ENCODE results near the gene ZNF439. TPM values are rescaled to one million over a fixed set of nuclear protein-coding genes. Genes with fewer than 3 reads are reported as not detected.
A peak's percentile ranks its signal among the peaks of the same experiment; 100 is the strongest.
"Not testable (repeated sequence)": the region's sequence is repeated elsewhere in the genome, so short reads cannot be mapped to it uniquely, and the experiment has no call there.

The ZNF439 gene
- total RNA-seq, 1 experiment from 2014 or later, result 16.5 TPM

DNA sequence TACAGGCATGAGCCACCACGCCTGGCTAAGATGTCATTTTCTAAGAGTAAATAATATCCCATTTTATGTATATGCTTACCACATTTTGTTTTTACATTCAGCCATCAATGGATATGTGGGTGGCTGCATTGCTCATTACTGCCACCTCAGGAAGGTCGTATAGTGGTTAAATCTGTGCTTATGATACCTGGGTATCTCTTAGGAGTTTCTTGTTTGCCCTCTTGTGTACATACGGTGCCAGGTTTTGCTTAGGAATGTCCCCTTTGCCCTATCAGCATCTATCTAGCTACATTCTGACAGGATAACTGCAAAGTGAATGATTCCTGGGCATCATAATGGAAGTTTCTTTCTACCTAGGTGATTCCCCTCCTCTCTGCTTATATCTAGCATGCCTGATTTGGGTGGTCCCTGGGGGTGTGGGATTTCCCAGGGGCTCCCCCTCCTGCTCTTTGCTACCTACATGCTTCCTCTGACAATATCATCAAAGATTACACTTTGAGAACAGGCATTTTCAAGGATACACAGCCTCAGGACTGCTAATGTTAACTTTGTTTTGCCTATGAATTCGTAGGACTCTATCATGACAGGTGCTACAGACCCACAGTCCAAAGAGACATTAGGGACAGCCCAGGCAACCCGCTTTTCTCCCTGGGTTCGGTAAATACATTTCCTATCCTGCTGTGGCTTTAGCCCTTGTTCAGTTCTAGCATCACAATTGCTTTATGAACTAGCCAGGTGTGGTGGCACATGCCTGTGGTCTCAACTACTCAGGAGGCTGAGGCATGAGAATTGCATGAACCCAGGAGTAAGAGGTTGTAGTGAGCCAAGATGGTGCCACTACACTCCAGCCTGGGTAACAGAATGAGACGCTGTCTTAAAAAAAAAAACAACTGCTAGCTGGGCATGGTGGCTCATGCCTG lies 19.3 kb upstream of the ZNF439 start:
- H3K4me1 ChIP-seq (ENCODE audit: low read length); H3K27me3 ChIP-seq (ENCODE audit: low read length); H3K9ac ChIP-seq (ENCODE audit: low read length); H4K20me1 ChIP-seq (ENCODE audit: insufficient read depth, low read depth, low read length); DNase-seq; H3K9me2 ChIP-seq (replicated peaks; ENCODE audit: insufficient read depth, low read length); H3K4me2 ChIP-seq (ENCODE audit: low read depth, low read length, poor library complexity, severe bottlenecking); H3K4me3 ChIP-seq (ENCODE audit: low read length); H3K27ac ChIP-seq (ENCODE audit: low read length); H2AFZ ChIP-seq (ENCODE audit: low read length): not testable (repeated sequence)
- H3K79me2 ChIP-seq (ENCODE audit: low read length), result peaks cover 18% of the 10 kb centered on the region; the same call in 1 of the 2 replicates
- H3K9me3 ChIP-seq (ENCODE audit: low read length), result peaks cover 26% of the 10 kb centered on the region
- H3K36me3 ChIP-seq (ENCODE audit: insufficient read depth, low read length), result peaks cover 41% of the 10 kb centered on the region

DNA sequence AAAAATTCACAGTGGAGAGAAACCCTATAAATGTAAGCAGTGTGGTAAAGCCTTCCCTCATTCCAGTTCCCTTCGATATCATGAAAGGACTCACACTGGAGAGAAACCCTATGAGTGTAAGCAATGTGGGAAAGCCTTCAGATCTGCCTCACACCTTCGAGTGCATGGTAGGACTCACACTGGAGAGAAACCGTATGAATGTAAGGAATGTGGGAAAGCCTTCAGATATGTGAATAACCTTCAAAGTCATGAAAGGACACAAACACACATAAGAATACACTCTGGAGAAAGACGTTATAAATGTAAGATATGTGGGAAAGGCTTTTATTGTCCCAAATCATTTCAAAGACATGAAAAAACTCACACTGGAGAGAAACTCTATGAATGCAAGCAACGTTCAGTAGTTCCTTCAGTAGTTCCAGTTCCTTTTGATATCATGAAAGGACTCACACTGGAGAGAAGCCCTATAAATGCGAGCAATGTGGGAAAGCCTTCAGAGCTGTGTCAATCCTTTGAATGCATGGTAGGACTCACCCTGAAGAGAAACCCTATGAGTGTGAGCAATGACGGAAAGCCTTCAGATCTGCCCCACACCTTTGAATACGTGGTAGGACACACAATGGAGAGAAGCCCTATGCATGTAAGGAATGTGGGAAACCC lies 16.1 kb upstream of the ZNF439 start:
- Histone ChIP-seq H3K9me2 (replicated peaks; ENCODE audit: insufficient read depth, low read length) (no peaks in the 10 kb centered on the region), H3K36me3 (ENCODE audit: insufficient read depth, low read length) (peaks cover 43% of the 10 kb centered on the region), H3K4me3 (ENCODE audit: low read length) (no peak overlapping the region), H3K9me3 (ENCODE audit: low read length) (peaks cover 21% of the 10 kb centered on the region), H4K20me1 (ENCODE audit: insufficient read depth, low read depth, low read length) (no peaks in the 10 kb centered on the region), H3K27ac (ENCODE audit: low read length) (no peak overlapping the region), H3K4me1 (ENCODE audit: low read length) (no peaks in the 10 kb centered on the region), H3K27me3 (ENCODE audit: low read length) (no peaks in the 10 kb centered on the region), H3K4me2 (ENCODE audit: low read depth, low read length, poor library complexity, severe bottlenecking) (no peak overlapping the region), H3K9ac (ENCODE audit: low read length) (no peak overlapping the region), H3K79me2 (ENCODE audit: low read length) (peaks cover 6% of the 10 kb centered on the region; the same call in 1 of the 2 replicates), H2AFZ (ENCODE audit: low read length) (no peak overlapping the region)
- no peak for DNase-seq

GRCh38 chr19:11833541-11833940 lies 15.0 kb upstream of the ZNF439 start:
- no peak for DNase-seq
- no peaks in the 10 kb centered on the region for H4K20me1 ChIP-seq (ENCODE audit: insufficient read depth, low read depth, low read length)
- H3K79me2 ChIP-seq (ENCODE audit: low read length), result no peaks in the 10 kb centered on the region

GRCh38 chr19:11835626-11836066 lies 12.9 kb upstream of the ZNF439 start:
- H3K9me3 ChIP-seq (ENCODE audit: low read length), result peaks cover 19% of the 10 kb centered on the region
- DNase-seq, result not testable (repeated sequence)

More at GRCh38 chr19:11833541-11833940, 15.0 kb upstream of the ZNF439 start:
- no peak overlapping the region for H3K9ac ChIP-seq (ENCODE audit: low read length)
- no peak overlapping the region for H3K27ac ChIP-seq (ENCODE audit: low read length)
- H2AFZ ChIP-seq (ENCODE audit: low read length), result no peak overlapping the region
- peaks cover 43% of the 10 kb centered on the region for H3K36me3 ChIP-seq (ENCODE audit: insufficient read depth, low read length)
- H3K4me3 ChIP-seq (ENCODE audit: low read length), result no peak overlapping the region
- peaks cover 19% of the 10 kb centered on the region for H3K9me3 ChIP-seq (ENCODE audit: low read length)
- no peaks in the 10 kb centered on the region for H3K27me3 ChIP-seq (ENCODE audit: low read length)
- no peaks in the 10 kb centered on the region for H3K9me2 ChIP-seq (replicated peaks; ENCODE audit: insufficient read depth, low read length)
- H3K4me1 ChIP-seq (ENCODE audit: low read length), result no peaks in the 10 kb centered on the region
- no peak overlapping the region for H3K4me2 ChIP-seq (ENCODE audit: low read depth, low read length, poor library complexity, severe bottlenecking)

DNA sequence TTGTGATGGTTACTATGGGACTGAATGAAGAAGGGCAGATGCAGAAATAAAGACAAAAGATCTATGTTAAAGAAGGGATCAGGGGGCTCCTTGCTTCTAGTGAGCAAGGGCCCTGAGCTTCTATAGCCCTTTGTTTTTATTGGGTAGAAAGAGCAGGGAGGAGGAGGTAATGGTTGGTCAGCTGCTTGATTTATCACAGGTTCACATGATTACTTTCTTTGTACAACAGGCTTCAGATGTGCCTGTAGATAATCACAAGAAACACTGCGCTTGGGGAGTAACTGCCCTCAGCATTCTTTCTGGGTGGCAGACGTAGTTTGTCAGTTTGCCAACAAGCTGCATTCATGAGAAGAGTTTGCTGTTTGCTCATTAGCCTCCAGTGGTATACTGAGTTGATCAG lies 4.8 kb upstream of the ZNF439 start:
- H3K9me3 ChIP-seq (ENCODE audit: low read length), result no peaks in the 10 kb centered on the region
- no peak overlapping the region for H3K27ac ChIP-seq (ENCODE audit: low read length)
- H2AFZ ChIP-seq (ENCODE audit: low read length), result no peak overlapping the region
- H3K27me3 ChIP-seq (ENCODE audit: low read length), result no peaks in the 10 kb centered on the region
- no peak overlapping the region for H3K4me3 ChIP-seq (ENCODE audit: low read length)
- H3K4me2 ChIP-seq (ENCODE audit: low read depth, low read length, poor library complexity, severe bottlenecking), result no peak overlapping the region
- peaks cover 7% of the 10 kb centered on the region for H3K4me1 ChIP-seq (ENCODE audit: low read length)
- H3K9ac ChIP-seq (ENCODE audit: low read length), result no peak overlapping the region
- peaks cover 2% of the 10 kb centered on the region; the same call in 1 of the 2 replicates for H3K79me2 ChIP-seq (ENCODE audit: low read length)
- H4K20me1 ChIP-seq (ENCODE audit: insufficient read depth, low read depth, low read length), result no peaks in the 10 kb centered on the region
- no peak for DNase-seq
- H3K36me3 ChIP-seq (ENCODE audit: insufficient read depth, low read length), result no peaks in the 10 kb centered on the region
- H3K9me2 ChIP-seq (replicated peaks; ENCODE audit: insufficient read depth, low read length), result no peaks in the 10 kb centered on the region

More at GRCh38 chr19:11835626-11836066, 12.9 kb upstream of the ZNF439 start:
- not testable (repeated sequence) for H4K20me1 ChIP-seq (ENCODE audit: insufficient read depth, low read depth, low read length); H3K4me1 ChIP-seq (ENCODE audit: low read length); H3K27me3 ChIP-seq (ENCODE audit: low read length); H3K4me3 ChIP-seq (ENCODE audit: low read length); H3K9ac ChIP-seq (ENCODE audit: low read length); H2AFZ ChIP-seq (ENCODE audit: low read length); H3K79me2 ChIP-seq (ENCODE audit: low read length); H3K9me2 ChIP-seq (replicated peaks; ENCODE audit: insufficient read depth, low read length); H3K27ac ChIP-seq (ENCODE audit: low read length); H3K4me2 ChIP-seq (ENCODE audit: low read depth, low read length, poor library complexity, severe bottlenecking)
- peaks cover 34% of the 10 kb centered on the region for H3K36me3 ChIP-seq (ENCODE audit: insufficient read depth, low read length)

DNA sequence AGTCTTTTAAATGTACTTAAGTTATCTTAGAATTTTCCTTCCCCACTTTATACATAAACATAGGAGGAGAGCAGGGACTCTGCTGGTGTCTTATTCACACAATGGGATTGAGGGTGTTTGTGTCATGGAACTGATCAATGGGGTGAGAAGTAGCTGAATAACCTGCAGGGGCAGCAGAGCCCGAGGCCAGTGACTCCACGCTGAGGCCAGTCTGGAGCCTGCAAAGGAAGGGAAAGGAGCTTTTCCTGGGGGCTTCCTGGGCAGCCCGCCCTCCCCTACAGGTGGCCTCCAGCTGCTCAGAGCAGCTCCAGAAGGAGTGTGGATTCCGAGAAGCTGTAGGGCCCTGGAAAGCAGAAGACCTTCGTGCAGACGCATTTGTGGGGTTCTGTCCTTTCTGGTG lies 911 bp upstream of the ZNF439 start:
- not testable (repeated sequence) for H4K20me1 ChIP-seq (ENCODE audit: insufficient read depth, low read depth, low read length); DNase-seq; H3K27ac ChIP-seq (ENCODE audit: low read length); H3K27me3 ChIP-seq (ENCODE audit: low read length); H3K9ac ChIP-seq (ENCODE audit: low read length); H3K9me3 ChIP-seq (ENCODE audit: low read length); H3K9me2 ChIP-seq (replicated peaks; ENCODE audit: insufficient read depth, low read length)
- H3K4me1 ChIP-seq (ENCODE audit: low read length), result peaks cover 19% of the 10 kb centered on the region
- H2AFZ ChIP-seq (ENCODE audit: low read length), result 0 out of 2 replicates have a peak overlapping the region, but pooled peaks have one; percentile 99
- H3K36me3 ChIP-seq (ENCODE audit: insufficient read depth, low read length), result peaks cover 21% of the 10 kb centered on the region
- H3K79me2 ChIP-seq (ENCODE audit: low read length), result peaks cover 37% of the 10 kb centered on the region
- peak overlapping the region; percentile 84; the same call in 1 of the 2 replicates for H3K4me3 ChIP-seq (ENCODE audit: low read length)
- H3K4me2 ChIP-seq (ENCODE audit: low read depth, low read length, poor library complexity, severe bottlenecking), result peak overlapping the region; percentile 95

DNA sequence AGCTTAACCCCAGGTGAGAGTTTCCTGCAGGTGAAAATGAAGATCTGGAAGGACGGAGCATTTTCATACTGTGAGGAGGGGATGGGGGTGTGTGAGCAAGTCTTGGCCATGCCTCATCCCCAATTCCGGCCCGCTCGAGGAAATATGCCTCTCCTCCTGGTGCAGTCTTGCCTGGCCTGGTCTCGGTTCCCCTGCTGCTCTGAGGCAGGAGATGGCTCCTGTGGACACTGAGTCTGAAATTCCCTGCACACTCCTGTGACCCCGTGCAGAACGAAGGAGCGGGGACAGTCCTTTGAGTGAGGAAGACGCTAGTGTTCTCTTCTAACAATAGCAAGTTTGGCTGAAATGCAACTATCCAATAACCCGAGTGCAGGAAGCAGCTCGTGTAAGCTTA lies 329 bp upstream of the ZNF439 start:
- Histone ChIP-seq H3K36me3 (ENCODE audit: insufficient read depth, low read length) (peaks cover 22% of the 10 kb centered on the region), H3K9me2 (replicated peaks; ENCODE audit: insufficient read depth, low read length) (no peaks in the 10 kb centered on the region), H3K27me3 (ENCODE audit: low read length) (no peaks in the 10 kb centered on the region), H4K20me1 (ENCODE audit: insufficient read depth, low read depth, low read length) (no peaks in the 10 kb centered on the region), H3K9me3 (ENCODE audit: low read length) (peaks cover 3% of the 10 kb centered on the region; the same call in 1 of the 2 replicates), H3K79me2 (ENCODE audit: low read length) (peaks cover 39% of the 10 kb centered on the region), H3K9ac (ENCODE audit: low read length) (peak overlapping the region; percentile 82), H2AFZ (ENCODE audit: low read length) (peak overlapping the region; percentile 99; the same call in 1 of the 2 replicates), H3K4me3 (ENCODE audit: low read length) (peak overlapping the region; percentile 84), H3K27ac (ENCODE audit: low read length) (no peak overlapping the region), H3K4me2 (ENCODE audit: low read depth, low read length, poor library complexity, severe bottlenecking) (peak overlapping the region; percentile 95), H3K4me1 (ENCODE audit: low read length) (peaks cover 19% of the 10 kb centered on the region)
- no peak for DNase-seq

- H3K9me2 ChIP-seq (replicated peaks; ENCODE audit: insufficient read depth, low read length); H3K27ac ChIP-seq (ENCODE audit: low read length); H3K27me3 ChIP-seq (ENCODE audit: low read length); H3K9me3 ChIP-seq (ENCODE audit: low read length); H4K20me1 ChIP-seq (ENCODE audit: insufficient read depth, low read depth, low read length); DNase-seq; H3K9ac ChIP-seq (ENCODE audit: low read length); H2AFZ ChIP-seq (ENCODE audit: low read length); H3K4me3 ChIP-seq (ENCODE audit: low read length): not testable (repeated sequence)
- peaks cover 19% of the 10 kb centered on the region for H3K4me1 ChIP-seq (ENCODE audit: low read length)
- peaks cover 55% of the 10 kb centered on the region for H3K79me2 ChIP-seq (ENCODE audit: low read length)
- peak overlapping the region; percentile 95 for H3K4me2 ChIP-seq (ENCODE audit: low read depth, low read length, poor library complexity, severe bottlenecking)
- peaks cover 39% of the 10 kb centered on the region for H3K36me3 ChIP-seq (ENCODE audit: insufficient read depth, low read length)
Measured at GRCh38 chr19:11850289-11850688, 1.8 kb downstream of the ZNF439 start.

Measured in Karpas-422 (cell line).